ENCODE data around the gene ABCC11.

The ABCC11 gene

GRCh38 chr16:48161906-48162305, 85.4 kb downstream of the ABCC11 start:
- DNase-seq (ENCODE audit: low read depth in 3 of 3): no peak

- DNase-seq (ENCODE audit: low read depth in 3 of 3): no peak
Measured at GRCh38 chr16:48160575-48160974, 86.8 kb downstream of the ABCC11 start.

- DNase-seq (ENCODE audit: low read depth in 3 of 3): peak in 2 of 3 experiments; percentile 5 to 10
Measured at GRCh38 chr16:48158296-48158695, 89.0 kb downstream of the ABCC11 start.

DNA sequence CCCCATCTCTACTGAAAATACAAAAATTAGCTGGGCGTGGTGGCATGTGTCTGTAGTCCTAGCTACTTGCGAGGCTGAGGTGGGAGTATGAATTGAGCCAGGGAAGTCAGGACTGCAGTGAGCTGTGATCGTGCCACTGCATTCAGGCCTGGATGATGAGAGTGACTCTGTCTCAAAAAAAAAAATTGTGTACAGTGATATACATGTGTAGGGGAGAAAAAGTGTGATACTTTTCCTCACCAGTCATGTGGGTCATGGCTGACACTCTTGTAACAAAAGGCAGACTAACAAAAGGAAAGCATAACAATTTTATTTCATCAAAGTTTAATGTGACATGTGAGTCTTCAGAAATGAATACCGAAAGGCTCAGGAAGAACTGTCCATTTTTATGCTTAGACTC, 89.5 kb downstream of the ABCC11 start:
- no peak for DNase-seq (ENCODE audit: low read depth in 3 of 3)

GRCh38 chr16:48157302-48157701, 90.0 kb downstream of the ABCC11 start:
- no peak for DNase-seq (ENCODE audit: low read depth in 3 of 3)

DNA sequence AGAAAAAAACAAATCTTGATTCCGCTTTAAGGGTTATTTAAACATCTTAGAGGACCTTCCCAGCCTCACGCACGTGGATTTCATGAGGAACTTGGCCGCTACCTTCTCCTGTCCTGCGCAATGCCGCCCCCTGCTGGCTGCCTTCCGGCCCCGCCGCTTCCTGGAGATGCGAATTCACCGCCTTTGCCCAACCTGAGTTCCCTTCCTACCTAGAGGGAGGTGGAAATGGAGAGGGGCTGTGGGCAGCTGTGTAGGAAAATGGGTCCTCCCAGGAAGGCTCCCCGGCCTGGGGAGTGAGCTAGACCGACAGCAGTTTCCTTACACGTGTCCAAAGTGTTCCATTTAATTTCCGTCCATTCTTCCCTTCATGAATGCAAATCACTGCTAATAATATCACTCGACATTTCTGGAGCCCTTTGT, 90.5 kb downstream of the ABCC11 start:
- peak; percentile 61 to 92 (median 67) for DNase-seq (ENCODE audit: low read depth in 3 of 3)

- no peak for DNase-seq (ENCODE audit: low read depth in 3 of 3)
Measured at GRCh38 chr16:48155926-48156789, 91.2 kb downstream of the ABCC11 start, which contains the start of gene ABCC12. Gene ABCC12, minus strand, starts transcription at chr16:48155993. Its CDS starts 9,569 bp downstream, at chr16:48146424.

DNA sequence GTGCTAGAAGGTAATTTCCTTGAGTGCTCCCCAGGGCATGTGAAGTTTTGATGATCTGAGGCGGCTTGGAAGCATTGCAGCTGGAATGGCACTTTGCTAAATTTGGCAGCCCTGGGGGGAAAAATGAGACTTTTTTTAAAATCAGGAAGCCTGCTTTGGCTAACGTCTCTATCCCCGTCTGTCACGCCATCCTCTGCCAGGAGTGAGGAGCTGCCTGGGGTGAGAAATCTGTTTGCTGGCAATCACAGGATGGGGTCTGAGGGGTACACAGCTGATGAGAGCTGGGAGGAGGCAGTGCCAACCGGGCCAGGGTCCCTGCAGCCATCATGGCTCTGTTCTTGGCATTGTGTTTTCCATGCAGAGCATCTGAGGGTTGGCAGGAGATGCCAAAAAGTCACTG, 93.6 kb downstream of the ABCC11 start:
- DNase-seq (ENCODE audit: low read depth in 3 of 3): no peak

DNA sequence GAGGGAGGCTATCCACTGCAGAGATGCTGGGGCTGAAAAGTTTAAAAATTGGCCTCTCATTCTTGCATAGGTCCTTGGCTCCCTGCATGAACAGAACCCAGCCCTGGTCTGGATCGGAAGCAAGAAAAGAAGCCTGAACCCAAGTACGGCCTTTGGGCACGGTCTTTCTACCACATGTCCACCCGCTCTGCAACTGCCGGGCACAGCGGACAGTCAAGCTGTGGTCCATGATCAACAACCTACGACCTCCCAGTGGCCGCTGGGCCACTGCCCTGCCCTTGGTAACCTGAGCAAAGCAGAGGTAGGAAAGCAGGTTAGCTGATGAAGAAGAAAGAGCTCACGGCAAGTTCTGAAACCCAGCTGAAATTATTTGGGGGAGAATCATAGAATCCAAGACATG, 95.1 kb downstream of the ABCC11 start:
- DNase-seq (ENCODE audit: low read depth in 3 of 3): no peak

GRCh38 chr16:48150707-48151106, 96.6 kb downstream of the ABCC11 start:
- no peak for DNase-seq (ENCODE audit: low read depth in 3 of 3)

GRCh38 chr16:48146710-48147109, 100.6 kb downstream of the ABCC11 start:
- no peak for DNase-seq (ENCODE audit: low read depth in 3 of 3)

GRCh38 chr16:48146131-48146530, 101.2 kb downstream of the ABCC11 start:
- DNase-seq (ENCODE audit: low read depth in 3 of 3): no peak

DNA sequence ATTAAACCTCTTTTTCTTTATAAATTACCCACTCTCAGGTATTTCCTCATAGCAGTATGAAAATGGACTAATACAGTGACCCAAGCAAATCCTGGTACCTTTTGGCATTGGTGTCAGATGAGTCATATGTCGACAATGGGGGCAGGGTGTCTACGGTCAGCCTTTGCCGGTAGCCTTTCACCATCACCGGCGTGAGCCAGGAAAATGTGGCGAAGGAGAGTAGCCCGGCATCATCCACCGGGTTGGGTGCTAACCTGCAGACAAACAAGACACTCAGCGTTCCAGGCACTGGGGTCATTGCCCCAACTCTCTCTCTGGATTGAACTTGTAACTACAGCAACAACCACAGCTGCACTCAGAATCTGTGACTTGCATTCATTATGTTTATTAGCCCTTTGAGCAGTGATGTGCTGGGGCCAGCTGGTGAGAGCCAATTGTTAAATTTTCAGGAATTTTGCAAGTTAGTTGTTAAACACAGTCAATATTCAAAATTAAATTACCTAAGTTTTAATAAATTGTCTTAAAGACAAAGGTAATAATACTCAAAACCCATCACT, 103.4 kb downstream of the ABCC11 start:
- DNase-seq (ENCODE audit: low read depth in 3 of 3): no peak

- no peak for DNase-seq (ENCODE audit: low read depth in 3 of 3)
Measured at GRCh38 chr16:48140821-48141220, 106.5 kb downstream of the ABCC11 start.

- no peak for DNase-seq (ENCODE audit: low read depth in 3 of 3)
Measured at GRCh38 chr16:48139517-48139916, 107.8 kb downstream of the ABCC11 start.

DNA sequence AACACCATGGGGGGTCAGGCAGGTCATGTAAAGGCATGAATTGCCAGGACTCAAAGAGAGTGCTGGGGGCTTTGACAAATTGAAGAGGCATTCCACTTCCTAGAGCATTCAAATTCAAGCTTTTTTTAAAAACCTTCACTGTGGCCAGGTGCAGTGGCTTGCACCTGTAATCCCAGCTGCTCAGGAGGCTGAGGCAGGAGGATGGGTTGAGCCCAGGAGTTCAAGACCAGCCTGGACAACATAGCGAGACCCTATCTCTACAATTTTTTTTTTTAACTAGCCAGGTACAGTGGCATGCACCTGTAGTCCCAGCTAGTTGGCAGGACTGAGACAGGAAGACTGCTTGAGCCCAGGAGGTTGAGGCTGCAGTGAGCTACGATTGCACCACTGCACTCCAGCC, 108.8 kb downstream of the ABCC11 start:
- no peak for DNase-seq (ENCODE audit: low read depth in 3 of 3)

DNA sequence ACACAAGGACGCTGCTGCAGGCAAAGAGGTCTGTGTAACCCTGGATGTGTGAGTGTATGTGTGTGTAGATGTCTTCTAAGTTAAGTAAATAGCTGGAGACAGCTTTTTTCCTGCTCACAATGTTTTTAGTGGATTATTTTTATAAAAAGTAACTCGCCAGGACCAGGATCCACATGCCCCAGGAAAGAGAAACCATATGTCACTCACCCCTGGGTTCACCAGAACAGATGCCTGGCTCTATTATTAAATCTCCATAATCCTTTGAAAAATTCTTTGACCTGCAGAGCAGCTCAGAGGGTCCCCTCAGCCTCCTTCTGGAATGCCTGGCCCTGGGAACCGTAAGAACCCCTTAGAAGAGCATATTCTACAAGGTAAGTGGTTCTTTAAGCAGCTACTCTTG, 109.5 kb downstream of the ABCC11 start:
- DNase-seq (ENCODE audit: low read depth in 3 of 3): no peak

GRCh38 chr16:48136547-48137360, 110.6 kb downstream of the ABCC11 start:
- DNase-seq (ENCODE audit: low read depth in 3 of 3): no peak

DNA sequence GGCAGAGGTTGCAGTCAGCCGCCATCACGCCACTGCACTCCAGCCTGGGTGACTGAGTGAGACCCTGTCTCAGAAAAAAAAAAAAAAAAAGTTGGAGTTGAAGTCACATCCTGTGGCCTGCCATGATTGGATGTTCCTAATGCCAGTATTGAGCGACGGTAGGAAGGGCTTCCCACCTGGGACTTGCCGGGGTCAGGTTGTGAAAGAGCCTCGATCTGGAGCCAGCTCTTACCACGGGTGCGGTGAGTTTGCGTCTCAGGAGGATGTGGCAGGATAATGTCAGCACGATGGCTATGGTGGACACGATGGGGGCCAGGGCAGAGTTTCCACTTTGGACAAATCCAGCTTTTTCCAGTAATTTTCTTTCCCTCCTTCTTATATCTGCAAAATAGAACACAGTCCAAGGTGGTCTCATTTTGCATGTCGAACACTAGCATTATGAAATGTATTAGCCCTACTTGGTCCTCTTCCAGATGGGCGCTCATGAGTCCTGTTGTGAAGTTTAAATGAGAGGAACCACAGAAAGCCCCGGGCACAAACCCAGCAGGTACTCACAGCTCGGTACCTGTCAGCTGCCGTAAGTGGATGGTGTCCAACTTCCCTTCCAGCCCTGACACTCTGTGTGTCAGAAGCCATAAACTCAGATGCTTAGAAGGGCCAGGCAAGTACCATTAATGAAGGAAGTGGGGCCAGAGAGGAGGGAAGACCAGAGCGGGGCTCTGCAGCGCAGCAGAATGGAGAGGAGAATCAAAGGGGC, 113.7 kb downstream of the ABCC11 start:
- no peak for DNase-seq (ENCODE audit: low read depth in 3 of 3)

- DNase-seq (ENCODE audit: low read depth in 3 of 3): no peak
Measured at GRCh38 chr16:48132696-48133095, 114.6 kb downstream of the ABCC11 start.

- no peak for DNase-seq (ENCODE audit: low read depth in 3 of 3)
Measured at GRCh38 chr16:48131201-48131935, 116.0 kb downstream of the ABCC11 start.

All from stimulated activated CD4-positive, alpha-beta T cell treated with anti-CD3 and anti-CD28 coated beads, TNF-alpha, amount 100 ng/mL, for 4 hours (primary cell).